ENCODE measurements around the gene HIPK3.

Gene HIPK3

DNA sequence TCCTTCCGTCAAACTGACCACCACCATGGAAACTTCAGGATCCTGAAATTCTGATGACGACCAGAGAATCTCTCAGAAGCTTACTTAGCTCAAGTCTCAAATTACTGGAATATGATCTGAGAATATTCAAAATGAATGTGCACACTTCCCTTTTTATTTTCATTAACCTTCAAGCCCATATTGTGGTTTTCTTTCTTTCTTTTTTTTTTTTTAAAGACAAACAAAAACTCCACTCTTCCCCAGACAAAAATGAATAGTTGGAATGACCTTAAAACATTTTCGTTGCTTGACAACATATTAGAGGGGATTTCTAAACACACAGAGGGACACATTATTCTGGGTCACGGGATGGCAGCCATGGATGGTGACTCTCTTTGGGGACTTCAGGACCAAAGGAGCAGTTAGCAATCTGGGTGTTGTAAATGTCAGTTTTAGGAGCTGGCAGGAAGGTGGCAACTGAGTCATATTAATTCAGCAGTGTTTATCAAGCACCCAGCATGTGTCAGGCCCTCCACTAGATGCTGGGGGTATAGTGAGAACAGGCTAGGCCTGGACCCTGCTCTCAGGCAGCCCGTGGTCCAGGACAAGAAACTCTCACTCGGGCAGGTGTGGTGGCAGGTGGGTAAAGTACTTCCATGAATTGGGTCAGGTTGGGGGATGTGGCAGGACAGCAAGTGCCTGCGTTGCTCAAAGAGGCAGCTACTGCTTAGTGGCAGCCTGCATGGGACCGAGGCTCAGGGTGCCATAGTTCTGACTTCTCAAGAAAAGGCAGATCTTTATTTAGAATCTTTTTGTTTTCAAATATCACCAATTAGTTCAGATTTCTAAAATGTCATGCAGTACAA lies 126.1 kb downstream of the HIPK3 start:
- ATAC-seq (ENCODE audit: insufficient read depth, low read depth) (no peak), DNase-seq (no peak)
- TF ChIP-seq CTCF (IDR thresholded peaks at IDR 0.05; ENCODE audit: borderline replicate concordance, extremely low read depth, low read length, poor library complexity, severe bottlenecking) (no peak), EZH2 (IDR thresholded peaks at IDR 0.05; ENCODE audit: borderline replicate concordance, low read depth, low read length, severe bottlenecking) (no peak)
- H4K20me1 ChIP-seq (ENCODE audit: insufficient read depth, low read length) = no peaks in the 10 kb centered on the region
- H3K79me2 ChIP-seq (ENCODE audit: insufficient read depth, low read length) = no peaks in the 10 kb centered on the region
- H3K27ac ChIP-seq (ENCODE audit: low read length) = no peak overlapping the region
- no peaks in the 10 kb centered on the region for H3K4me1 ChIP-seq (ENCODE audit: insufficient read depth, low read length)
- H3K27me3 ChIP-seq (ENCODE audit: insufficient read depth, low read length, poor library complexity) = peaks cover 27% of the 10 kb centered on the region
- no peak overlapping the region for H3K4me3 ChIP-seq (ENCODE audit: low read depth in 1 of 2, low read length in 2 of 2)
- no peak overlapping the region for H3K4me2 ChIP-seq (ENCODE audit: insufficient read depth, low read length)
- H3K9me3 ChIP-seq (ENCODE audit: insufficient read depth, low read length, severe bottlenecking) = peaks cover 6% of the 10 kb centered on the region
- H3K9ac ChIP-seq (ENCODE audit: low read depth, low read length) = no peak overlapping the region
- no peaks in the 10 kb centered on the region for H3K36me3 ChIP-seq (ENCODE audit: insufficient read depth, low read length)
- H2AFZ ChIP-seq (ENCODE audit: low read depth, low read length) = no peak overlapping the region

DNA sequence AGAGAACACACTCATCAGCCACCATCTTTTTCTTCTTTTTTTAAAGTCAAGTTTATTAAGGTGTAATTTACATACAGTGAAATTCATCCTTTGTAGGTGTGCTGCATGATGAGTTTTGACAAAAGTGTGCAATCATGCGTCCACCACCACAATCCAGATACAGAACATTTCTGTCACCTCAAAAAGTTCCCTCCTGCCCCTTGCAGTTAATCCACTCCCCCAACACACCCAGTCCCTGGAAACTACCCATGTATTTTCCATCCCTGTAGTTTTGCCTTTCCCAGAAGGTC lies 126.7 kb downstream of the HIPK3 start:
- no peaks in the 10 kb centered on the region for H3K36me3 ChIP-seq (ENCODE audit: insufficient read depth, low read length)
- TF ChIP-seq EZH2 (IDR thresholded peaks at IDR 0.05; ENCODE audit: borderline replicate concordance, low read depth, low read length, severe bottlenecking) = no peak
- TF ChIP-seq CTCF (IDR thresholded peaks at IDR 0.05; ENCODE audit: borderline replicate concordance, extremely low read depth, low read length, poor library complexity, severe bottlenecking) = no peak
- no peak overlapping the region for H2AFZ ChIP-seq (ENCODE audit: low read depth, low read length)
- no peak overlapping the region for H3K4me3 ChIP-seq (ENCODE audit: low read depth in 1 of 2, low read length in 2 of 2)
- H3K27me3 ChIP-seq (ENCODE audit: insufficient read depth, low read length, poor library complexity) = peaks cover 27% of the 10 kb centered on the region
- no peaks in the 10 kb centered on the region for H3K4me1 ChIP-seq (ENCODE audit: insufficient read depth, low read length)
- DNase-seq = no peak
- H3K79me2 ChIP-seq (ENCODE audit: insufficient read depth, low read length) = no peaks in the 10 kb centered on the region
- no peak for ATAC-seq (ENCODE audit: insufficient read depth, low read depth)
- no peak overlapping the region for H3K4me2 ChIP-seq (ENCODE audit: insufficient read depth, low read length)
- peaks cover 6% of the 10 kb centered on the region for H3K9me3 ChIP-seq (ENCODE audit: insufficient read depth, low read length, severe bottlenecking)
- H3K27ac ChIP-seq (ENCODE audit: low read length) = no peak overlapping the region
- H4K20me1 ChIP-seq (ENCODE audit: insufficient read depth, low read length) = no peaks in the 10 kb centered on the region
- no peak overlapping the region for H3K9ac ChIP-seq (ENCODE audit: low read depth, low read length)

GRCh38 chr11:33384220-33384619 lies 127.0 kb downstream of the HIPK3 start:
- no peak for ATAC-seq (ENCODE audit: insufficient read depth, low read depth)
- Histone ChIP-seq H3K79me2 (ENCODE audit: insufficient read depth, low read length) (no peaks in the 10 kb centered on the region), H3K4me1 (ENCODE audit: insufficient read depth, low read length) (no peaks in the 10 kb centered on the region), H3K9ac (ENCODE audit: low read depth, low read length) (no peak overlapping the region), H3K4me2 (ENCODE audit: insufficient read depth, low read length) (no peak overlapping the region), H3K27me3 (ENCODE audit: insufficient read depth, low read length, poor library complexity) (peaks cover 25% of the 10 kb centered on the region), H2AFZ (ENCODE audit: low read depth, low read length) (no peak overlapping the region), H3K36me3 (ENCODE audit: insufficient read depth, low read length) (no peaks in the 10 kb centered on the region), H3K27ac (ENCODE audit: low read length) (no peak overlapping the region), H3K4me3 (ENCODE audit: low read depth in 1 of 2, low read length in 2 of 2) (no peak overlapping the region), H3K9me3 (ENCODE audit: insufficient read depth, low read length, severe bottlenecking) (peaks cover 6% of the 10 kb centered on the region), H4K20me1 (ENCODE audit: insufficient read depth, low read length) (no peaks in the 10 kb centered on the region)
- no peak for TF ChIP-seq EZH2 (IDR thresholded peaks at IDR 0.05; ENCODE audit: borderline replicate concordance, low read depth, low read length, severe bottlenecking)
- no peak for TF ChIP-seq CTCF (IDR thresholded peaks at IDR 0.05; ENCODE audit: borderline replicate concordance, extremely low read depth, low read length, poor library complexity, severe bottlenecking)
- DNase-seq = no peak
